Endodermal cell (in vitro differentiated cells): ENCODE results near the gene KRTAP12-4. TPM values are rescaled to one million over a fixed set of nuclear protein-coding genes. Genes with fewer than 3 reads are reported as not detected.
A peak's percentile ranks its signal among the peaks of the same experiment; 100 is the strongest.
"Not testable (repeated sequence)": the region's sequence is repeated elsewhere in the genome, so short reads cannot be mapped to it uniquely, and the experiment has no call there.

Experiments used
- DNase-seq: peaks from one replicate; pipeline ENCODE4 v3.0.0-alpha.2; 2017
- H3K27ac ChIP-seq: 2 replicates; pipeline ENCODE4 v1.5.1; 2013; ENCODE audit warnings: mild to moderate bottlenecking, low read depth, low read length, moderate library complexity
- H3K27me3 ChIP-seq: 2 replicates; pipeline ENCODE4 v1.6.1; 2013; ENCODE audit warnings: mild to moderate bottlenecking, low read length, moderate library complexity; ENCODE audit not compliant: insufficient read depth, control insufficient read depth, poor library complexity, severe bottlenecking
- H3K36me3 ChIP-seq: 2 replicates; pipeline ENCODE4 v1.7.0; 2013; ENCODE audit warnings: mild to moderate bottlenecking, low read length, moderate library complexity; ENCODE audit not compliant: control insufficient read depth, insufficient read depth
- H3K4me1 ChIP-seq: one replicate; pipeline ENCODE4 v1.7.0; 2013; ENCODE audit warnings: low read length; ENCODE audit not compliant: control insufficient read depth, insufficient read depth
- H3K4me3 ChIP-seq: 2 replicates; pipeline ENCODE4 v1.5.1; 2013; ENCODE audit warnings: mild to moderate bottlenecking, low read length, moderate library complexity
- H3K9ac ChIP-seq: 2 replicates; pipeline ENCODE4 v1.6.1; 2013; ENCODE audit warnings: mild to moderate bottlenecking, low read length, moderate library complexity; ENCODE audit not compliant: poor library complexity, severe bottlenecking; ENCODE audit errors: extremely low read depth
- H3K9me3 ChIP-seq: 2 replicates; pipeline ENCODE4 v1.6.1; 2013; ENCODE audit warnings: mild to moderate bottlenecking, low read length, moderate library complexity; ENCODE audit not compliant: control insufficient read depth
- H3K27ac Mint-ChIP-seq: 2 replicates; pipeline ENCODE4 v1.8.0; 2020; ENCODE audit warnings: mixed read lengths
- H3K27me3 Mint-ChIP-seq: 2 replicates; pipeline ENCODE4 v1.8.0; 2021; ENCODE audit warnings: mild to moderate bottlenecking, mixed read lengths; ENCODE audit not compliant: insufficient read depth
- H3K36me3 Mint-ChIP-seq: 2 replicates; pipeline ENCODE4 v1.8.0; 2020; ENCODE audit warnings: low read depth, mixed read lengths
- H3K4me1 Mint-ChIP-seq: 2 replicates; pipeline ENCODE4 v1.8.0; 2020; ENCODE audit warnings: mixed read lengths
- H3K4me3 Mint-ChIP-seq: 2 replicates; pipeline ENCODE4 v1.8.0; 2020; ENCODE audit warnings: mild to moderate bottlenecking, moderate library complexity, mixed read lengths
- H3K9me3 Mint-ChIP-seq: 2 replicates; pipeline ENCODE4 v1.8.0; 2020; ENCODE audit warnings: mild to moderate bottlenecking, mixed read lengths
- CTCF ChIP-seq: fragments of 200-600 bp; sonication (generic); conservative IDR thresholded peaks from 2 replicates; pipeline ENCODE4 v1.5.0; 2021; ENCODE audit warnings: antibody characterized with exemption, mild to moderate bottlenecking
- WGBS, 2 experiments: methylation state at CpG; one replicate each; pipeline versions ENCODE4 v1.1.5 to v1.1.7; 2013; ENCODE audit warnings: missing lambda C conversion rate in 2 of 2, mixed read lengths in 1 of 2; ENCODE audit not compliant: insufficient coverage in 1 of 2, insufficient read length in 1 of 2; 5-methylcytosine and 5-hydroxymethylcytosine counted together
- total RNA-seq, 2 donors: library from RNA; stranded (reverse); fragmentation: NEBNext Ultra II Directional in 1 of 2; extraction: Animal tissue kit (Norgen Biotek cat#: 25700) in 1 of 2; gene quantifications; 2 replicates in 1 of 2; 3 replicates in 1 of 2; pipeline ENCODE4 v1.2.1, GENCODE V29; 2021

KRTAP12-4 gene
- total RNA-seq, 2 donors from 2014 or later, result not detected

DNA sequence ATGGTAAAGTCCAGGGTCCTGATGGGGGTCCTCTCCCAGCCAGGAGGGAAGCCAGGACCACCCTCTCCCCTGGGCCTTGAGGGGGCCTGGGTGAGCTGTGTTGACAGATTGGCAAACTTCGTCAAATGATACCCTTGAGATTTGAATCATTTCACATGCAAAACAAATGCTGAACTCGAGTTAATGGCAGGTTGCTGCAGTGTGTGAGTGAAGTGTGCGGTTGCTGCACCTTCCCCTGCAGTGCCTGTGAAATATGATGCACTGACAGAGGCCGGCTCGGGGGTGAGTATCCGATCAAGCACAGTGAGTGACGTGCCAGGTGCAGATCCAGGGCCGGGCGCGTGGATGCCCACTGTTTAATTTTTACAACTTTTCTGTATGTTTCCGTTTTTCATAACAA lies 33.2 kb upstream of the KRTAP12-4 start:
- Mint-ChIP-seq H3K27ac (peak overlapping the region; percentile 54), H3K27me3 (peaks cover 25% of the 10 kb centered on the region), H3K4me1 (peaks cover 41% of the 10 kb centered on the region), H3K4me3 (no peak overlapping the region), H3K36me3 (no peaks in the 10 kb centered on the region), H3K9me3 (peaks cover 5% of the 10 kb centered on the region)
- Histone ChIP-seq H3K36me3 (no peaks in the 10 kb centered on the region), H3K9ac (no peak overlapping the region), H3K4me3 (no peak overlapping the region), H3K9me3 (peaks cover 5% of the 10 kb centered on the region), H3K27ac (no peak overlapping the region), H3K4me1 (peaks cover 12% of the 10 kb centered on the region), H3K27me3 (no peaks in the 10 kb centered on the region)
- DNase-seq, result no peak
- TF ChIP-seq CTCF, result no peak
- 81 to 92% methylated on average over 8 to 11 of the region's 11 CpGs for WGBS, 2 experiments

- peak overlapping the region; percentile 88 for H3K27ac Mint-ChIP-seq
- H3K36me3 Mint-ChIP-seq, result no peaks in the 10 kb centered on the region
- 75 to 76% methylated on average over 22 to 25 of the region's 25 CpGs for WGBS, 2 experiments
- Histone ChIP-seq H3K36me3 (no peaks in the 10 kb centered on the region), H3K27ac (peak overlapping the region; percentile 66), H3K27me3 (no peaks in the 10 kb centered on the region), H3K4me3 (peak overlapping the region; percentile 52), H3K9me3 (no peaks in the 10 kb centered on the region), H3K4me1 (peaks cover 12% of the 10 kb centered on the region), H3K9ac (peak overlapping the region; percentile 15)
- no peaks in the 10 kb centered on the region for H3K9me3 Mint-ChIP-seq
- H3K4me1 Mint-ChIP-seq, result peaks cover 41% of the 10 kb centered on the region
- no peak for TF ChIP-seq CTCF
- DNase-seq, result peak; percentile 70
- peak overlapping the region; percentile 33 for H3K4me3 Mint-ChIP-seq
- peaks cover 25% of the 10 kb centered on the region for H3K27me3 Mint-ChIP-seq
Observed at GRCh38 chr21:44686843-44687561, 32.5 kb upstream of the KRTAP12-4 start.

GRCh38 chr21:44686000-44686781 lies 31.7 kb upstream of the KRTAP12-4 start:
- Histone ChIP-seq H3K9me3 (no peaks in the 10 kb centered on the region), H3K27ac (peak overlapping the region; percentile 66), H3K36me3 (no peaks in the 10 kb centered on the region), H3K27me3 (no peaks in the 10 kb centered on the region), H3K9ac (peak overlapping the region; percentile 15), H3K4me3 (peak overlapping the region; percentile 52), H3K4me1 (peaks cover 12% of the 10 kb centered on the region)
- peak; percentile 86 for DNase-seq
- Mint-ChIP-seq H3K27me3 (peaks cover 28% of the 10 kb centered on the region), H3K9me3 (no peaks in the 10 kb centered on the region), H3K4me3 (peak overlapping the region; percentile 33), H3K4me1 (peaks cover 40% of the 10 kb centered on the region), H3K36me3 (no peaks in the 10 kb centered on the region), H3K27ac (peak overlapping the region; percentile 88)
- whole genome bisulfite sequencing, 2 experiments, result 18 to 39% methylated on average over 8 to 14 of the region's 14 CpGs
- TF ChIP-seq CTCF, result peak; percentile 58

- not testable (repeated sequence) for H3K27me3 ChIP-seq, H3K36me3 ChIP-seq, H3K9ac ChIP-seq, DNase-seq, H3K4me3 Mint-ChIP-seq, H3K36me3 Mint-ChIP-seq, H3K9me3 ChIP-seq, H3K9me3 Mint-ChIP-seq, H3K27ac ChIP-seq, H3K27ac Mint-ChIP-seq, H3K4me3 ChIP-seq
- H3K4me1 ChIP-seq, result peaks cover 12% of the 10 kb centered on the region
- H3K27me3 Mint-ChIP-seq, result peaks cover 33% of the 10 kb centered on the region
- 96 to 100% methylated on average over 1 to 6 of the region's 6 CpGs for WGBS, 2 experiments
- H3K4me1 Mint-ChIP-seq, result peaks cover 31% of the 10 kb centered on the region
Observed at GRCh38 chr21:44685050-44685449, 30.6 kb upstream of the KRTAP12-4 start.
